ENCODE data around the gene ZC2HC1C. TPM values are rescaled to one million over a fixed set of nuclear protein-coding genes. Genes with fewer than 3 reads are reported as not detected.

ZC2HC1C gene, protein sequence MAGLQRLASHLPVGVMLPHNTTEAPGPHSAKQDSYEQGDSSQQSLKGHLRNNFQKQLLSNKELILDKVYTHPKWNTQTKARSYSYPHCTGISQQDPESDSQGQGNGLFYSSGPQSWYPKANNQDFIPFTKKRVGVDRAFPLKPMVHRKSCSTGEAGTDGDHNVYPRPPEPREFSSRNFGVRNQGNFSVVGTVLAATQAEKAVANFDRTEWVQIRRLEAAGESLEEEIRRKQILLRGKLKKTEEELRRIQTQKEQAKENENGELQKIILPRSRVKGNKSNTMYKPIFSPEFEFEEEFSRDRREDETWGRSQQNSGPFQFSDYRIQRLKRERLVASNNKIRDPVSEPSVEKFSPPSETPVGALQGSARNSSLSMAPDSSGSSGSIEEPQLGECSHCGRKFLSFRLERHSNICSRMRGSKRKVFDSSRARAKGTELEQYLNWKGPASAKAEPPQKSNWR
- total RNA-seq (2014; rRNA removed; shearing (Covaris generic)) = 0.21 and 2.7 TPM in 2 replicates

DNA sequence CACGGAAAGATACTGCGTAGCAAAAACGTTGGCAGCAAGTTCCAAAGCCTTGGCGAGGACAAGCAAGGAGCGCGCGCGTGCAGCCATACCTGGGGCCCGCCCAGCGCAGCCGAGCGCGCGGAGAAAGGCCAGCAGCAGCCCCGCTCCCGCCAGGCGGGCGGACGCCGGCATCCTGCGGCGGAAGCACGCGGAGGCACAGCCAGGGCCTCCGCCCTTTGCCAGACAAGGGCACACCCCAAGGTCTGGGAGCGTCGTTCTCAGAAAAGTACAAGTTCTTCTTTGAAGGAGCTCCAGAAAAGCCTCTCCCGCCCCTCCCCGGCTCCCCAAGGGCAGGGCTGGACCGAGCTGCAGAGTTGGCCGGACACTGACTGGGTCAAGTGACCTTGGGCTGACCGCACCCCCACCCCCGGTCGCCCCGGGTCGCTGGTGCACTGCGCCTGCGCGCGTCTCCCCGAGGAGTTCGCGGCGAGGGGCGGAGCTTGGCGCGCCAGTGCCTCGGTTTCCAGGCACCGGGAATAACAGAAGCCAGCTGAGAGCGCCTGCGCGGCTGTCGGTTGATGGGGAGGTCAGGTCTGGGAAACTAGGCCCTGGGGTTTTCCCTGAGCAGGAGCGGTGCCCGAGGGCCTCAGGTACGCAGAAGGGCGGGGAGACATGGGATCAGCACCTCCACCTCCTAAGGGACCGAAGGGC, at the start of gene ZC2HC1C:
Gene ZC2HC1C (plus strand): TSS at position 521 of the 690 bp plus-strand sequence. CDS start 933 bp downstream, outside the sequence.
- DNase-seq (ENCODE audit: low spot score) = peak; percentile 25

DNA sequence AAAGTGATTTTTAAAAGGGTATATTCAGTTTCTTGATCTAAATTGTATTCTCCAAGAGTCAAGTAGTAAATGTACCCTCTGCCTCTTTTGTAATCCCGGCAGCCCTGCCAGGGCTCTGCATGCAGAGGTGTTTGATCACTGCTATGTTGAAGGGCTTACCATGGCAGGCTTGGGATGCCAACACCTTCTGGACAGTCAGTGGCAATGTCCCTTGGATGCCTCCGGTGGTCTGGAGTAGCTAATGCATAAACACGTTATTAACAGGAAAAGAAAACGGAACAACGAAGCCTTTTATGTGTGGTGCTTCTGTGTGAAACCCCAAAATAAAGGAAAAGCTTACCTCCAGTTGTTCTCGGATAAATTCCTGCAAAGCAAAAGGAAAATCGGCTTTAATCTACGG, 46.8 kb upstream of the ZC2HC1C start:
- peak; percentile 19 for DNase-seq (ENCODE audit: low spot score)

DNA sequence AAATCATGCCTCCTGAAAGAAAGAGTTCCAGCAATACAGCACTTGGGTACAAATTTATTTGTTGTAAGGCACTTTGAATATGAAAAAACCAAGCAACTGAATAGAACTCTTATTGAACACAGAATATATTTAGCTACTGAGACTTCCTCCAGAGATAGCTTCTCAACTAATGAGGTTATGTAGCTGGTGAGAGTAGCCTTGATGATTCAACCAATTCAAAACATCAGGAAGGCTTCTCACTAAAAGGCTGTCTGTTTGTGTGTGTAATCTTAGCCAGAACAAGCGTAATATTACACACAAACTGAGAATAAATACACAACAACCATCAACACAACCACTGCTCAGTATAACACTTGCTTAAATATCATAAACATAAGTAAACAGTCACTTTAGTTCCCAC, 46.3 kb upstream of the ZC2HC1C start:
- no peak for DNase-seq (ENCODE audit: low spot score)

GRCh38 chr14:75025082-75025481, 44.4 kb upstream of the ZC2HC1C start:
- no peak for DNase-seq (ENCODE audit: low spot score)

- no peak for DNase-seq (ENCODE audit: low spot score)
Observed at GRCh38 chr14:75025876-75026275, 43.6 kb upstream of the ZC2HC1C start.

- no peak for DNase-seq (ENCODE audit: low spot score)
Observed at GRCh38 chr14:75030147-75030546, 39.3 kb upstream of the ZC2HC1C start.

DNA sequence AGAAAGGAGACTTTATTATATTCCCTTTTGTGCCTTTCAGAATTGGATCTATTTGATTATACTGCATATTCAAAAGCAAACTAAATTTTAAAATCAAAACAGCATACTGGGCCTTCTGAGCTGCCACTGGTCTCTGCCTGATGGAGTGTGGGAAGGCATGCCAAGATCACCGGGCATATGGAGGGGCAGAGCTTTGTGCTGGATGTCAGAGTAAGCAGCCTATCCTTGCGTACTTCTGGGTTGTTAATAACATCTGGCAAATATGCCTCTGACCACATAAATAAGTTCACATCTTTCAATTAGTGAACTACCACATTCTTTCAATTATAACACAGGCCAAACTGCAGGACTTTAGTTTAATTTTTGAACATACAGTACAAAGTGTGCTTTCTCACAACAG, 36.5 kb upstream of the ZC2HC1C start:
- DNase-seq (ENCODE audit: low spot score) = no peak

DNA sequence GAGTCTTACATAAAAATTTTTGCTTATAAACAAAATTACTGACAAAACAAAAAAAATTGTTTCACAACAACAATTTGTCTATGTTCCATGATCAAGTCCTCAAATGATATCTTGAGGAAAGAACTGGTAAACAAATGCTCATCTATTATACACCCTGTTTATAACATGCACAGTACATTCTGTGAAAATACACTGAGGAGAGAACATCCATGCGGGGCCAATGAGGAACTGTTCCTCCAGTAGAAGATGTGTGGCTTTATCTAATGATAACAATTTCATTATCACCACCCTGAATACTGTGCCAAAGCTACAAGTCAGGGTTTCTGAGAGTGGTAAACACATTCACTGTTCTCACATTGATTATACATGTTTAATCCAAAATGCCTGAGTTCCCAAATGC, 28.9 kb upstream of the ZC2HC1C start:
- no peak for DNase-seq (ENCODE audit: low spot score)

DNA sequence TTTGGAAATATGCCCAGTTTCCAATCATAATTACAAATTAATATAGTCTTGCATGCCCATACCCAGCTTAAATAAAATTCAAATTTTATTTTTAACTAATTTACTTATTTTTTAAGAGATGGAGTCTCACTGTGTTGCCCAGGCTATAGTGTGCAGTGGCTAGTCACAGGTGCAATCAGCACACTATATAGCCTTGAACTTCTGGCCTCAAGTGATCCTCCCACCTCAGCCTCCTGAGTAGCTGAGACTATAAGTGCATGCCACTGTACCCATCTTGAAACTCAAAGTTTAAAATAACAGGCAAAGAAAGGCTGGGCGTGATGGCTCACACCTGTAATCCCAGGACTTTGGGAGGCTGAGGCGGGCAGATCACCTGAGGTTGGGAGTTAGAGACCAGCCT, 28.5 kb upstream of the ZC2HC1C start:
- no peak for DNase-seq (ENCODE audit: low spot score)

GRCh38 chr14:75041613-75042012, 27.8 kb upstream of the ZC2HC1C start:
- no peak for DNase-seq (ENCODE audit: low spot score)

DNA sequence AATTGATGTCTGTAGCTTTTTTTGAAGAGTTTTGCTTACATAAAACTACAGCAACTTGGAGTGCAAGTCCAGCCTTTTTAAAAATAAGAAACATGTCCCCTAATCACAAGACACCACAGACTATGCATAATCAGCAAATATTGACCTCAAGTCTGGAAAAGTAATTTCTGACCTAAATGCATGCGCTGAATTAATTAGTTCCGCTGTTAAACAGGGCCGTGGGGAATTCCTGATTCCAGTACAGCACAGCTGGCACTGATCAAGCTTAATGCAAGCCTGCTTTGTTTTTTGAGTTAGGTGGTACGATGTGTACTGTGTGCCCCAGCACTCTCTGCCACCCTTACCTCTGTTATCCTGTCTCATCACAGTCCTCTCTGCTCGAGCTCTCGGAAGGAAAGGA, 27.4 kb upstream of the ZC2HC1C start:
- DNase-seq (ENCODE audit: low spot score) = no peak

DNA sequence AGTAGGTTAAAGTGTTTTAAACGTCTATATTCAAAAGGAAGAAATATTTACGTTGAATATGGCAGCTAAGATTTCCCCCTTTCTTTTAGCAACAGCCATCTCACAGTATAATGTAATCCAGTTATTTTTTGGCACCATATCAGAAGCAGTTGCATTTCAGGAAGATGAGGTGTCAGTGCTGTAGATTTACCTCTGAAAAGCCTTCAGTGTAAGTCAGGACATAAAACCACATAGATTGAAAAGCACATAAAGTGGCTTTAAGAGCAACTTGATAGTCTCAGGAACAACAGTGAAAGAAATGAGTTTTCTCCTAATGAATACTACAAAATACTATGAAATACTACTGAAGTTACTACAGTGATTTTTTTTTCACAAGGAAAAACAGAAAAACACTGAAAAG, 25.1 kb upstream of the ZC2HC1C start:
- no peak for DNase-seq (ENCODE audit: low spot score)

- no peak for DNase-seq (ENCODE audit: low spot score)
Observed at GRCh38 chr14:75044752-75045151, 24.7 kb upstream of the ZC2HC1C start.

GRCh38 chr14:75046275-75046674, 23.2 kb upstream of the ZC2HC1C start:
- no peak for DNase-seq (ENCODE audit: low spot score)

DNA sequence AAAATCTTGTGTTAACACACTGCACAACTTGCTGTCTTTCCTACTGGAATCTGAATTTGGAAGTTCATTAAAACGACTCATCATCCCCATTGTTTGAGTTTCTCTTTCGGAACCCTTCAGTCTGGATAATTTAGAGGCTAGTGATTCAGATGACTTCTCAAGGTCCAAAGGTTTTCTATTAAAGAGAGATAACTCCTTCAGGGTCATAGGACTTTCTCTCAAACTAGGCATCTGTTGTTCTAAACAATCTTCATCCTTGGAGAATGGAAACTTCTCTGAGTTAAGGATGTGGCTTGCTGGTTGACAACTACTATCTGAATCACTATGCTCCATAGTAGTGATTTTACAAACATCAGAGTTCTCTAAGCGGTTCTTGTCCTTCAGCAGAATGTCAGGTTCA, 22.5 kb upstream of the ZC2HC1C start:
- DNase-seq (ENCODE audit: low spot score) = no peak

DNA sequence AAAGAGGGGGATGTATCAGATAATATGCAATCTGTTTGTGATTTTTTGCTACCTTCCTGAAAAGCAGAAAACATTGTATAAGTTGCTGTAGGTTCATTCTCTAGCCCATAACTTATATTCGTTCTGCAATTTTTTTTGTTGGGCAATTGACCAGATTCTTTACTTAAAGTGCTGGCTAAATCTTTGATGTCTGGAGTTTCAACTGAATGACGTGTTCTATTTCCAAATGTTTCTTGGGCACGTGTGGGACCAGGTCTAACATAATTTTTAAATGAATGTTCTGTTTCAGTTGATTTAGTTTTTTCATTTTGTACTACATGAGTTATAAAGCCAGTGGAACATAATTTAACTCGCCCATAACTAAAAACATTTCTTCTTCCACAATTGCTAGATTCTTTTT, 21.9 kb upstream of the ZC2HC1C start:
- no peak for DNase-seq (ENCODE audit: low spot score)

- no peak for DNase-seq (ENCODE audit: low spot score)
Observed at GRCh38 chr14:75048101-75048500, 21.3 kb upstream of the ZC2HC1C start.

- DNase-seq (ENCODE audit: low spot score) = no peak
Observed at GRCh38 chr14:75049136-75049535, 20.3 kb upstream of the ZC2HC1C start.

GRCh38 chr14:75049731-75050201, 19.7 kb upstream of the ZC2HC1C start:
- DNase-seq (ENCODE audit: low spot score) = no peak

DNA sequence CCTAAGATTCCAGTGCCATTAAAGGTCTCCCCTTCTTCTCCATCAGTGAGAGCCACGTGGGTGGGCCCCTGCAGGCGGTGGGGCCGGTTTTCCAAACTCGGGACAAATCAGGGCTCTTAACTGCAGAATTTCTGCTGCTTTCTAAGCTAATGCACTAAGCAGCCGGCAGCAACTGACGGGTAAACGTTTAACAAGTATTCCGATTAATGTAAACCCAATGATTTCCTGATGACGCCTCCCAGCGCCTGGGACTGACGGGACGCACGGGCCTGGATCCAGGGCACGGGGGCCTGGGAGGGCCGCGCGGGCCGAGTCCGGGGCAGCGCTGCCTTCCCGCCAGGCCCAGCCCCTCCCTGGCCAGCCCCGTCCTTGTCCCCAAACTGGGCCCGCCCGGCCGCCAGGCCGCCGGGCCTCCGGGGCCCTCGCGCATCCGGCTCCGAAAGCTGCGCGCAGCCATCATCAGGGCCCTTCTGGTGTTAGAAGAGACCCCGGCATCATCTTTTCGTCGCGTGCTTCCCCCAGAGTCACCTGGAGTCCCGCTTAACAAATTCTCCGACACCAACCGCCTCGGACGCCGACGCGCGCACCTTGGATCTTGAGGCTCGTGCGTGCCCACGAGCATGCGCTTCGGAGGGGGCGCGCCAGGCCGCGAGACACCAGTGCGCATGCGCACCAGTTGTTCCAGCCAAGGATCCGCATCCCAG, 18.4 kb upstream of the ZC2HC1C start, which contains the start of gene MLH3:
Gene MLH3 (minus strand): TSS at position 616 of the 704 bp plus-strand sequence. CDS start 1,812 bp downstream, outside the sequence.
- peak; percentile 68 for DNase-seq (ENCODE audit: low spot score)

DNA sequence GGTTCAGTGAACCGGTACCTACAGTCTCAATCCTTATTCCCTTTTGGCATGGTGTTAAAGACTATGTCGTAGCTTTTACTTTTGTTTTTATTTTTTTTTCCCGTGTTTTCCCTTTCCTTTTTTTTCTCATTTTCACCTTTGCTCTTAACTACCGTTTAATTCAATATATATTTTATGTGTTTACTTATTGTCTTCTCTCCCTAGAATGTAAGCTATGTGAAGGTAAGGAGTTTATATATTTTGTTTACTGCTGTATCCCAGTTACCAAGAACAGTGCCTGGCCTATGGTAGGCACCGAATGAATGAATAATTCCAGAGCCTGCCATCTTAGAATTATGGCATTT, 17.9 kb upstream of the ZC2HC1C start:
- no peak for DNase-seq (ENCODE audit: low spot score)
